GM12891 (cell line): ENCODE measurements around the gene DPH6.

ENCODE experiments used
- DNase-seq: peaks from one replicate; pipeline ENCODE4 v3.0.0; 2011; ENCODE audit warnings: low spot score; ENCODE audit not compliant: insufficient read length
- FAIRE-seq: peaks from 2 replicates; lab custom pipeline; 2011; peaks lifted over from hg19 to GRCh38; lab: Jason Lieb, UNC
- PAX5 ChIP-seq: IDR thresholded peaks from 2 replicates; pipeline ENCODE4 v1.6.1; 2011; ENCODE audit warnings: low read length, moderate library complexity, mild to moderate bottlenecking; ENCODE audit not compliant: insufficient read depth, severe bottlenecking
- POLR2A ChIP-seq: IDR thresholded peaks from 2 replicates; pipeline ENCODE4 v1.6.1; 2011; ENCODE audit warnings: low read depth, low read length, control low read depth
- POLR2AphosphoS5 ChIP-seq: IDR thresholded peaks from 2 replicates; pipeline ENCODE4 v1.6.1; 2011; ENCODE audit warnings: low read depth, low read length, control low read depth
- POU2F2 ChIP-seq: IDR thresholded peaks from 2 replicates; pipeline ENCODE4 v1.6.1; 2011; ENCODE audit warnings: low read depth, mild to moderate bottlenecking, control low read depth, low read length, moderate library complexity
- SPI1 ChIP-seq: IDR thresholded peaks from 2 replicates; pipeline ENCODE4 v1.6.1; 2011; ENCODE audit warnings: low read depth, low read length, control low read depth
- TAF1 ChIP-seq: IDR thresholded peaks from 2 replicates; pipeline ENCODE4 v1.6.1; 2011; ENCODE audit warnings: low read depth, low read length, control low read depth

DPH6 gene

DNA sequence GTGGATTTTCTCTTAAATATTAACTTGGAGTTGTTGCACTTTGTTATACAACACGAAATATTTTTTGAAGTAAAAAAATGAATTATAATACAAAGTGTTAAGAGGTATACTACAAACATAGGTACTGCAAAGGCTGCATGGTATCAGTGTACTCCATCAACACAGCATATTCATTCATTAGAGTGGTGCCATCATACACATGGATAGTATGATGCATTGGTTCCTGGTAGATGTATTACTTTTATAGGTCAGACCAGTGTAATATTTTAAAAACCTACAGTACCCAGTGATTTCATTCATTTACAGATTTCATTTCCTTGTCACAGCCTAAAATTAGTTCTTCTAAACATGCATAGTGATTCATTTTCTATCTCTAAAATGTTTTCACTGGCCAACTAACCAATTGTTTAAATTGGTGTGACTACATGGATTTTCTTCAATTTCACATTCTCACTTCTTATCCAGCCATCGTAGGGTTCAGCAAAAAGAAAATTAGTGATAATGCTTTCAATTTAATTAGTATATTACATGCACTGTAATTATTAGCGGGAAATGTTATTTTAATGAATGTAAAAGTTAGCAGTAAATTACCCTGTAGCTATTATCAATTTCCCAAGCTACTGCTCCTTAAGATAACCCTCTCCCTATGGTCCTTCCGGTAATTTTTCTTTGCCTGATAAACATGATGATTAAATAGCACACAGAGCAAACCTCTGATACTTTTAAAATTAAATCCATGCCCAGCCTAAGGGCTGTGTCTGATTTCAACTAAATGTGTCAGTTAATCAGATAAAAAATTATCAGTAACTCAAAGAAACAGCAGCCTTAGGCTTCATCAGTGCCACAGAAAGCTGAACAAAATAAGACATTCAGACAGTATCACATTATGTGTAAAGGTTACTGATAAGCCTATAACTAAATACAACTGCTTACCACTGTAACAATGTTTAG lies 68.4 kb downstream of the DPH6 start:
- no peak for DNase-seq
- TF ChIP-seq TAF1 (no peak), POLR2A (no peak), POU2F2 (no peak), POLR2AphosphoS5 (no peak), PAX5 (no peak), SPI1 (no peak)
- no peak for FAIRE-seq

DNA sequence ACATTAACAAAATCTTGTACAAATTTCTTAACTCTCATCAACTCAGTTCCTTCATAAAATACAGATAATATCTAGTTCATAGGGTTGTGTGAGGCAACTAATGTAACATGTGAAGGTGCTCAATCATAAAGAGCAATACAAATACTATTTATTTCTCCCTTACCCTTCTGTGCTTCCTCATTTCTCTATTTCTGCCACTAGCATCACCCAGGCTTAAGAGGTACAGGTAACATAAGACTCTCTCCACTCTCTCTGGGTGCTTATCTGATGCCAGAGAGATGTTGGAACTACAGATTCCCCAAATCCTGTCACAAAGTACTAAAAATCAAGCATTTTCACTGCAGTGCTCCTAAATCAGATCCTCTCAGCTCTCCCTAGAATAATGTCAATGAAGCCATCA lies 74.9 kb downstream of the DPH6 start:
- FAIRE-seq (no peak), DNase-seq (no peak)
- TF ChIP-seq PAX5 (no peak), POU2F2 (no peak), POLR2AphosphoS5 (no peak), POLR2A (no peak), SPI1 (no peak), TAF1 (no peak)

DNA sequence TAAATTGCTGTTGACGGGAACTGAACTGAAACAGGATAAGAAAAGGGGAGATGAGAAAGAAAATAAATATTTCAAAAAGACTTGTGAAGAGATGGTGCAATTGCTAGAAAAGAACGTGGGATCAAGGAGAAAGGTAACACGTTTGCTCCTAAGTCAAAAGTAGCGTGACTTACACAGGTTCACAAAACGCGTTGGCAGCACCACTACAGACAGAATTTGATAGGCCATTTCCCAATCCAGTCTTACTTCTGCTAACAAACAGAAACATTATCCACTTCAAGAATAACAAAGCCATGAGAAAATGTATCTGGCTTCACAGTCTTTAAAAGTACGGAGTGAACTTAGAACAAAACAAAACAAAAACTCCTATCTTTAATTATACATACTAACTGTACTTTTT lies 75.5 kb downstream of the DPH6 start:
- no peak for TF ChIP-seq PAX5
- no peak for TF ChIP-seq POLR2AphosphoS5
- TF ChIP-seq POLR2A = no peak
- TF ChIP-seq TAF1 = no peak
- no peak for TF ChIP-seq POU2F2
- TF ChIP-seq SPI1 = no peak
- FAIRE-seq (no peak), DNase-seq (no peak)

DNA sequence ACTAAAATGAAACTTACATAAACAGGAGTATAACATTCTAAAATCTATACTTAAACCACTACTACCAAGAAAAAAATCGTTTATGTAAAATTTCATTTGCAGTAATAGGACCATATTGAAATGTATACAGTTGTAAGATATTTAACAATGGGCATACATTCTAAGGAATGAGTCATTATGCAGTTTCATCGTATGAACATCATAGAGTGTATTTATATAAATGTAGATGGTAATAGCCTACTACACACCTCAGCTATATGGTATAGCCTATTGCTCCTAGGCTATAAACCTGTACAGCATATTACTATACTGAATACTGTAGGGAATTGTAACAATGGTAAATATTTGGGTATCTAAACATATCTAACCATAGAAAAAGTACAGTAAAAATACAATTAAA lies 79.5 kb downstream of the DPH6 start:
- TF ChIP-seq POLR2AphosphoS5 (no peak), POLR2A (no peak), SPI1 (no peak), TAF1 (no peak)
- FAIRE-seq (no peak), DNase-seq (no peak)

DNA sequence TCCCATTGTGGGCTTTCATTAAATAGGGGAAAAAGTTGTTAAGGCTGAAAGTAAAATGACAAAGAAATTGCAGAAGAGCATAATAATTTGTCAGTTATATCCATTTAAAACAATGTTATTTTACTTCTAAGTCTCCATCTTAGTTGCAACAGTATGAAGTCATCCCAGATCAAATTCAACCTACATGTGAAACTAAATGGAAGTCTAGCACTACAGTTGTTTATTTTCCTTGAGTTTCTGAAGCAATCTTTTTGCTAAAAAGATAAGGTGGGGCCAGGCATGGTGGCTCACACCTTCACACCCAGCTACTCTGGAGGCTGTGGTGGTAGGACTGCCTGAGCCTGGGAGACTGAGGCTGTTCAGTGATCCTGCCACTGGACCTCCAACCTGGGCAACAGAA lies 80.2 kb downstream of the DPH6 start:
- FAIRE-seq = no peak
- TF ChIP-seq PAX5 = no peak
- TF ChIP-seq TAF1 = no peak
- no peak for TF ChIP-seq POU2F2
- no peak for TF ChIP-seq POLR2AphosphoS5
- no peak for TF ChIP-seq POLR2A
- TF ChIP-seq SPI1 = no peak
- no peak for DNase-seq

DNA sequence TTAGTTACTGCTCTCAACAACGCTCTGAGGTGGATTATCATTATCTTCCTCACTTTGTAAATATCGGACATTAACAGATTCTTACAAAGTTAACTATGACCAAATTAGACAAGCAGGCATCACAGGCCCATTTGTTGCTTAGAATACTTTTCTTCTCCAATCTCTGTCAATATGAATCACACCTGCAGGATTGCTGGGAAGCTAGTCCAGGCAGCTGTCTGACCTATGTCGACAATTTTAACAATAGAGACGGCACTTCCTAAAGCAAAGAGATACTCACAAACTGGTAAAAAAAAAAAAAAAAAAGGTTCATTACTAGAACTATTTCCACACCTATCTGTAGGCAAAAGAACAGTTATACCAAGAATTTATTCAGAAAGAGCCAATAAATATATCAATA lies 85.3 kb downstream of the DPH6 start:
- DNase-seq (no peak), FAIRE-seq (no peak)
- TF ChIP-seq TAF1 = no peak
- no peak for TF ChIP-seq SPI1

DNA sequence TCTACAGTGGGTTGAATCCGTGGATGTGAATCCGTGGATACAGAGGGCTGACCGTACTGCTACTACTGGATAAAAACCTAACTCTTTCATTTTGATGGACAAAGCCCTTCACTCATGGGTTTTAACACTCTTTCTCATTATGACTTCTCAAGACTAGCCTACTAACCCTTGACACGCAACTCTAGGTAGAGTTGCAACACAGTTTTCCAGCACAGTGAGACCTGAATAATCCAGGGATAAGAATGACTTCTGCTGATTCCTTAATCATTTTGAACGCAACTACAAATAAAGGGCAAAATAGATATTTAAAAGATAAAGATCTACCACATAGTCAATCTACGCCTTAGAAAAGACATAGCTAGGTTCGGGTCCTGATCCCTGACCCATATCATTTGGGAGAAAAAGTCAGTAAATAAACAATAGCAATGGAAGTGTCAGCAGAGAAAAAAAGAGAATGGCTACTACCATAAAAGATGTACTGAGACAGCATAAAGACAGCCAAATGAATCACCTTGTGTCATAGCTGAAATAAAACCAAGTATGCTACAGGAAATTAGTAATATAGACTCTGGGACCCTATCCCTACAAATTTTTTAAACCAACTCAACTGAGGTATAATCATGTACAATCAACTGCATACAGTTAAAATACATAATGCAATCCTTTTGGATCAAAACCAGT lies 87.6 kb downstream of the DPH6 start:
- FAIRE-seq = no peak
- TF ChIP-seq POLR2AphosphoS5 = no peak
- TF ChIP-seq SPI1 = no peak
- TF ChIP-seq POU2F2 = no peak
- no peak for TF ChIP-seq TAF1
- TF ChIP-seq PAX5 = no peak
- TF ChIP-seq POLR2A = no peak
- no peak for DNase-seq

DNA sequence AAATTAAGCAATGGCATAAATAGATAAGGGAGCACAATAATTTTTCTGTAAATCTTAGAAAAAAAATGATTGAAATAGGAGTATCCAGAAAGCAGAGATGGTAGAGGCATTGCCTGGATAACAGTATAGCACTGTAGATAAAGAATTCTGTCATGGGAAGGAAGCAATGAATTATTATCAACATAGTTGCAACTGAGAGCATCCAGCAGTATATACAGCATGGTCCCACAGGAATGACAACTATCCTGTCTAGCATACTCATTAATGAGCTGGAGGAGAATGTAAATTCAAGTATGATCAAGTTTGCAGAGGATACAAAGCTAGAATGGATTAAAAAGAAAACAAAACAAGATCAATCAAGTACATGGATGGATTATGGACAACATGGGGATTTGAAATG lies 90.8 kb downstream of the DPH6 start:
- DNase-seq (no peak), FAIRE-seq (no peak)
- TF ChIP-seq PAX5 = no peak
- no peak for TF ChIP-seq POU2F2
- no peak for TF ChIP-seq SPI1
- no peak for TF ChIP-seq TAF1
- no peak for TF ChIP-seq POLR2A
- no peak for TF ChIP-seq POLR2AphosphoS5

DNA sequence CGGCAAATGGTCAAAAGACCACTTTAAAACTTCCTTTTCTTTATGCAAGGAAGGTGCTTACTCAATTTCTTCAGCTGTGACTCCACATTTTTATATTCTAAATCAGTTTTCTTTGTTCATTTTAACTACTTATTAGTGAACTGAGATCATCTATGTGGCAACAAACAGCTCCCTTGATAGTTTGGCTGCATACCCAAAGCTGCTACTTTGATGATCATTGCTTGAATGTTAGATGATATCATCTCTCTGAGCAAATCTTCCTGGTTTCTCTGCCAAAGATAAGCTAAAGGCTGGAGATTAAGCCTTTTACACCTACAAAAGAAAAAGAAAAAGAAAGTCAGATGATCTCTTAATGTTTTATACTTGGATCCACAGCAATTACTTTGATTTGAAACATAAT lies 95.5 kb downstream of the DPH6 start:
- DNase-seq (no peak), FAIRE-seq (no peak)
- TF ChIP-seq PAX5 = no peak
- TF ChIP-seq TAF1 = no peak
- TF ChIP-seq POLR2AphosphoS5 = no peak
- no peak for TF ChIP-seq POU2F2
- TF ChIP-seq POLR2A = no peak
- TF ChIP-seq SPI1 = no peak

DNA sequence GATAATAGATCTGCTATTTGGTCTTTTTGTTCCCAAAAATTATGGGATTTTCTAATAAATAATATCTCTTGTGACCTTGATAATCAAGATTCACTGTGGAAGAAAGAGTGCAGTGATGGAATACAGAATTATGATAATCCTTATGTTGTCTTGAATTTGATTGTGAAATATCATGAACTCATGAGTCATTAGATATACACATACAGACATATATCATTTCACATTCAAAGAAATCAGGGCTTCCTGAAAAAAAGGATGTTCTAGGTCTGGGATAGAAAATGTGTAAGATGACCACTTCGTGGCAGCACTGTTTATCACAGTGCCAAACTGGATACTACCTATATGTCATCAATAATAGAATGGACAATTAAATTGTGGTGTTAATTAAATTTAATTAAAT lies 97.7 kb downstream of the DPH6 start:
- FAIRE-seq (no peak), DNase-seq (no peak)
- TF ChIP-seq POU2F2 (no peak), POLR2AphosphoS5 (no peak), SPI1 (no peak), PAX5 (no peak), POLR2A (no peak), TAF1 (no peak)
